ENCODE results near the gene IL5. TPM values are rescaled to one million over a fixed set of nuclear protein-coding genes. Genes with fewer than 3 reads are reported as not detected.

IL5 gene
- total and polyA plus RNA-seq, 2 of the 4 experiments (the other 2 are of a cell fraction): not detected

GRCh38 chr5:132496191-132496630, 47.1 kb downstream of the IL5 start:
- dilution Hi-C loops (cut with HindIII; ENCODE audit: low sequenced_read_pairs, unreplicated experiment): no loop called here
- peak overlapping the region; percentile 77; the same call in 1 of the 2 replicates for H3K23ac ChIP-seq (ENCODE audit: low read depth, low read length)
- H3K27ac ChIP-seq (ENCODE audit: insufficient read depth, low read length): peak overlapping the region; percentile 96
- peak overlapping the region; percentile 87 for H2AFZ ChIP-seq (replicated peaks; ENCODE audit: low read length, poor library complexity)
- H3K36me3 ChIP-seq (ENCODE audit: control insufficient read depth, insufficient read depth, low read length): no peaks in the 10 kb centered on the region
- H2BK20ac ChIP-seq (ENCODE audit: low read depth, low read length): peak overlapping the region; percentile 36
- H3K56ac ChIP-seq (ENCODE audit: extremely low read depth, insufficient read depth, low read length): peak overlapping the region; percentile 93; the same call in 1 of the 2 replicates
- 0% methylated on average over 6 of the region's 18 CpGs; no CpG with 5 or more reads in 1 of the 2 experiments for WGBS, 2 experiments (ENCODE audit: extremely low coverage in 2 of 2, insufficient read length in 1 of 2)
- H2BK5ac ChIP-seq (ENCODE audit: low read depth, low read length, poor library complexity, severe bottlenecking): peak overlapping the region; percentile 93
- peaks cover 42% of the 10 kb centered on the region for H3K9me1 ChIP-seq (ENCODE audit: insufficient read depth, low read length)
- H4K8ac ChIP-seq (ENCODE audit: low read depth in 2 of 2, low read length in 2 of 2): peak overlapping the region; percentile 96 to 97
- no peak for TF ChIP-seq FOS (IDR thresholded peaks at IDR 0.05; ENCODE audit: low read depth, low read length)
- TF ChIP-seq NFE2L2 (IDR thresholded peaks at IDR 0.05; ENCODE audit: low read depth, low read length): no peak
- no peak for TF ChIP-seq RAD21 (IDR thresholded peaks at IDR 0.05; ENCODE audit: low read length)
- TF ChIP-seq RFX5 (IDR thresholded peaks at IDR 0.05; ENCODE audit: low read depth, low read length): no peak
- H2AK9ac ChIP-seq (replicated peaks; ENCODE audit: low read depth, low read length, poor library complexity): peak overlapping the region; percentile 95
- peak overlapping the region; percentile 25 for H3K18ac ChIP-seq (ENCODE audit: low read depth, low read length)
- H3K4me1 ChIP-seq (ENCODE audit: control insufficient read depth, insufficient read depth, low read length): peaks cover 27% of the 10 kb centered on the region
- in situ Hi-C loops (cut with MboI; ENCODE audit: low sequenced_read_pairs): loop anchor here (25.0 kb wide), 1 partner anchor 409 kb away; no protein-coding TSS in a partner anchor
- H4K91ac ChIP-seq (ENCODE audit: insufficient read depth, low read depth, low read length): peak overlapping the region; percentile 97
- ChIA-PET POLR2A (ENCODE audit: unreplicated experiment) (interaction anchor here (0.7 to 1.2 kb wide), 6 partner anchors 10 to 395 kb away, joined by 3 to 10 read pairs (median 4); no protein-coding TSS in a partner anchor), CTCF (interaction anchor here (1.1 to 2.5 kb wide), 3 partner anchors 57 to 108 kb away, joined by 3 to 6 read pairs (median 5); no protein-coding TSS in a partner anchor)
- H3K79me1 ChIP-seq (ENCODE audit: low read depth in 1 of 2, low read length in 2 of 2): peaks cover under 1 to 28% of the 10 kb centered on the region in 2 experiments; a peak in 1 of 4 replicates
- peak overlapping the region; percentile 54 for H3K4me2 ChIP-seq (ENCODE audit: low read depth, low read length)
- ATAC-seq (ENCODE audit: low read depth) (peak; percentile 62), DNase-seq (peak; percentile 79)
- H3K4ac ChIP-seq (ENCODE audit: low read depth, low read length): peak overlapping the region; percentile 99
- no peaks in the 10 kb centered on the region for H3K9me3 ChIP-seq (ENCODE audit: control insufficient read depth, insufficient read depth, low read length)
- H3K27me3 ChIP-seq (ENCODE audit: control insufficient read depth, insufficient read depth, low read length): no peaks in the 10 kb centered on the region
- H3K4me3 ChIP-seq (ENCODE audit: insufficient read depth, low read depth, low read length): peak overlapping the region; percentile 59
- H2BK15ac ChIP-seq (ENCODE audit: low read depth, low read length): peak overlapping the region; percentile 69; the same call in 1 of the 3 replicates
- H2AK5ac ChIP-seq (ENCODE audit: low read depth, low read length): peak overlapping the region; percentile 96
- peak overlapping the region; percentile 90 for H3K9ac ChIP-seq (ENCODE audit: low read depth, low read length)
- BruUV-seq (replicated peaks): no TSS peak
- intact Hi-C loops (cut with micrococcal nuclease): loop anchor here (10.0 kb wide), 1 partner anchor 431 kb away; the partner anchor contains the start of gene IL3
- H4K5ac ChIP-seq (ENCODE audit: low read depth, low read length): peak overlapping the region; percentile 77
- H4K20me1 ChIP-seq (ENCODE audit: insufficient read depth, low read length): no peaks in the 10 kb centered on the region
- peak overlapping the region; percentile 90 for H3K14ac ChIP-seq (replicated peaks; ENCODE audit: low read depth, low read length)
- H2BK120ac ChIP-seq (ENCODE audit: low read depth, low read length): peak overlapping the region; percentile 95

All from IMR-90 (cell line).